Fibroblast of pulmonary artery (primary cell): Measurements from ENCODE around the gene TOM1L2.

Experiments
- DNase-seq: peaks from one replicate; pipeline ENCODE4 v3.0.0-alpha.2; 2010; ENCODE audit warnings: low read depth
- H3K4me3 ChIP-seq: replicated peaks from 2 replicates; pipeline ENCODE4 v1.5.1; 2011; ENCODE audit warnings: low read depth, mild to moderate bottlenecking, control low read depth, low read length, moderate library complexity
- TF ChIP-seq, protein P1 (sequence below): IDR thresholded peaks from 2 replicates; pipeline ENCODE4 v1.5.1; 2011; ENCODE audit warnings: mild to moderate bottlenecking, control low read depth, low read length, inconsistent platforms; ENCODE audit errors: missing control alignments

Gene TOM1L2

DNA sequence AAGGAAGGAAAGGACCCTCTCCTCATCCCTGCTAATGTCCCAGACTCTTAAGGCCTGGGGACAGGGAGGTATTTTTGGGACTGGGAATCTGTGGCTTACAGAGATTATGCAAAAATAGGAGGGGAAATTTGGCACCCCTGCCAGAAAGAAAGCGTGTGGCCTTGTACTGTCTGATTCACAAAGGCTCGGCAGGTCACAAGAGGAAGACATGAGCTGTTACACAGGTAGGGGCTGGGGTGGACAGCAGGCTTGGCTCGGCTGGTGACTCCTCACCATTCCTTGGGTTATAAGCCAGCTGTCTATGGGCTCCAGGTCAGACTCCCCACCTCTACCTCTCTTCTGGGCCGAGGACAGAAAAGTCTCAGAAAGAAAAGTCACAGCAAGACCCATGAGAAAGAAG, 114.7 kb downstream of the TOM1L2 start:
- DNase-seq = no peak
- TF ChIP-seq, protein P1, sequence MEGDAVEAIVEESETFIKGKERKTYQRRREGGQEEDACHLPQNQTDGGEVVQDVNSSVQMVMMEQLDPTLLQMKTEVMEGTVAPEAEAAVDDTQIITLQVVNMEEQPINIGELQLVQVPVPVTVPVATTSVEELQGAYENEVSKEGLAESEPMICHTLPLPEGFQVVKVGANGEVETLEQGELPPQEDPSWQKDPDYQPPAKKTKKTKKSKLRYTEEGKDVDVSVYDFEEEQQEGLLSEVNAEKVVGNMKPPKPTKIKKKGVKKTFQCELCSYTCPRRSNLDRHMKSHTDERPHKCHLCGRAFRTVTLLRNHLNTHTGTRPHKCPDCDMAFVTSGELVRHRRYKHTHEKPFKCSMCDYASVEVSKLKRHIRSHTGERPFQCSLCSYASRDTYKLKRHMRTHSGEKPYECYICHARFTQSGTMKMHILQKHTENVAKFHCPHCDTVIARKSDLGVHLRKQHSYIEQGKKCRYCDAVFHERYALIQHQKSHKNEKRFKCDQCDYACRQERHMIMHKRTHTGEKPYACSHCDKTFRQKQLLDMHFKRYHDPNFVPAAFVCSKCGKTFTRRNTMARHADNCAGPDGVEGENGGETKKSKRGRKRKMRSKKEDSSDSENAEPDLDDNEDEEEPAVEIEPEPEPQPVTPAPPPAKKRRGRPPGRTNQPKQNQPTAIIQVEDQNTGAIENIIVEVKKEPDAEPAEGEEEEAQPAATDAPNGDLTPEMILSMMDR = no peak

DNA sequence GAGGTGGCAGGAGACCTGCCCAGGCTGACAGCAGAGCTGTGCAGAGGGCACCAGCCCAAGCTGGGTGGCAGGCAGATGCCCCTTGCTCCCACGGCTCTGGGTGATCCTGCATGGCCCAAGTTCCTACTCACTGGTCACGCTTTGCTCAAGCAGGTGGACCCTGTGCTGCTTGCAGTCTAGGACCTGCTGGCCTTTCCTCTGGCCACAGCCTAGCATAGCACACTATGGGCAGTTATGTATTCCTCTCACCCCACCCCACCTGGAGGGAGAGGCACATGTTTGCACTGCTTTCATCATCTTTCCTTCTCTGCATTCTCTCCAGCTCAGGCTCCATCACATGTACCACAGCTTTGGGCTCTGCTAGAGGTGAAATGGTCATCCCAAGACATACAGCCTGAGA, 115.8 kb downstream of the TOM1L2 start:
- DNase-seq = no peak
- no peak overlapping the region for H3K4me3 ChIP-seq
- TF ChIP-seq, protein P1 = no peak

More for the DNA sequence above, 114.7 kb downstream of the TOM1L2 start:
- no peak overlapping the region for H3K4me3 ChIP-seq

DNA sequence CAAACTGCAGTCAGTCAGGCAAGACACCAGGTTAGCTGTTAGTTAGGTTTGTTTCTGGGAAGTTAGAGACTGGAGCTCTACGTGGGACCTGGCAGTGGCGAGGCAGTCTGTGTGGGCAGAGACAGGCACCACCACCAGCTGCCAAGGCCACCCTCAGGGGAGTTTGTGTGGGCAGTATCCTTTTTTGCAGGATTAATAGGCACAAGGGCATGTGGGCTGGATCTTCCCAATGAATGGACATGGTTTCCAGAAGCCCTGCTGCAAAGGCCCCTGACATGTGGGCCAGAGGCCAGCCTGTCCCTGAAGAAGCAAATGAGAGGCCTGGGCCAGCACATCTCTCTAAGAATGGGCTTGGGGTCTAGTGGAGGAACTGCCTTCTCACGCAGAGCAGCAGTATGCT, 116.2 kb downstream of the TOM1L2 start:
- H3K4me3 ChIP-seq = no peak overlapping the region
- DNase-seq = no peak
- TF ChIP-seq, protein P1 = no peak

DNA sequence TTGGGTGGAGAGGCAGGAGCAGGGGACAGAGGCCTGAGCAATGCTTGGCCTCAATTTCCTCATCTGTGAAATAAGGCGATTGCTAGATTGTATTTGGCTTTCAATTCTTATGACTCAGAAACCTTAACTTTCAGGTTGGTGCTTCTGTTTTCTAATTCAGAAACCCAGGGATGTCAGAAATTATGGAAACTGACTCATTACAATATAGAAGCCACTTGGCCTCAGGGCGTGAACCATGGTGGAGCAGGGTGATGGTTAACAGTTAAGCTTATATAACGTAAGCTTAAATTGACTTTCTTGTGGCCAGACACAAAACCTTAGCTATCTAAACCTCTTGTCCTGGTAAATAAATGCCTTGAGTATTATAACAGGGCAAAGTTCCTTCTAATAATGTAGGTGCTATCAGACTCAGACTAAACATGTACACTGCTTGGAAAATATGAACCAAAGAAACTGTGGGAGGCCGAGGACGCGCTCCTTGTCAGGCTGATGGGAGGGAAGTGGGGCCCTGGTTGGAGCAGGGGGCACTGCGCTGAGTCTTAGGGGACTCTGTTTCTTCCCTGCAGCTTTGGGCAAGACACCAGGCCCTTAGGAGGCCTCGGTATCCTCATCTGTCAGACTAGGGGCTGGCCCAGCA, 118.3 kb downstream of the TOM1L2 start:
- H3K4me3 ChIP-seq = no peak overlapping the region
- TF ChIP-seq, protein P1 = no peak
- no peak for DNase-seq

DNA sequence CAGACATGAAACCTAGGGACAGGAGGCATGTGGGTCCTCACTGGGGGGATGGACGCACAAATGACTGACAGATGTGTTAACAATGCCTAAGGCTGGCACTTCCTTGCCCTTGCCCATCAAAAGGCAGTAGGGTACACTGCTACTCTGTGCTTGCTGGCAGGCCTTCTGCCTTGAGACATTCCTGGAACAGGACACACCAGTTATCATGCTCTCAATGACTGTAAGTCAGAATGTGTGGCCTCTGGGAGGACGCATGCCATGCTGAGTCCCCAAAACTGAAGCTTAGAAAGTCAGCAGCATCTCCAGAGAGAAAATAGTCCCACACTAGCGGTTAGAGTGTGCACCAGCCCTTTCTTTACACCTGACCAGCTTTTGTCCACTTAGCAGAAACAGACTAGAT, 119.3 kb downstream of the TOM1L2 start:
- no peak overlapping the region for H3K4me3 ChIP-seq
- TF ChIP-seq, protein P1 = no peak
- DNase-seq = no peak

DNA sequence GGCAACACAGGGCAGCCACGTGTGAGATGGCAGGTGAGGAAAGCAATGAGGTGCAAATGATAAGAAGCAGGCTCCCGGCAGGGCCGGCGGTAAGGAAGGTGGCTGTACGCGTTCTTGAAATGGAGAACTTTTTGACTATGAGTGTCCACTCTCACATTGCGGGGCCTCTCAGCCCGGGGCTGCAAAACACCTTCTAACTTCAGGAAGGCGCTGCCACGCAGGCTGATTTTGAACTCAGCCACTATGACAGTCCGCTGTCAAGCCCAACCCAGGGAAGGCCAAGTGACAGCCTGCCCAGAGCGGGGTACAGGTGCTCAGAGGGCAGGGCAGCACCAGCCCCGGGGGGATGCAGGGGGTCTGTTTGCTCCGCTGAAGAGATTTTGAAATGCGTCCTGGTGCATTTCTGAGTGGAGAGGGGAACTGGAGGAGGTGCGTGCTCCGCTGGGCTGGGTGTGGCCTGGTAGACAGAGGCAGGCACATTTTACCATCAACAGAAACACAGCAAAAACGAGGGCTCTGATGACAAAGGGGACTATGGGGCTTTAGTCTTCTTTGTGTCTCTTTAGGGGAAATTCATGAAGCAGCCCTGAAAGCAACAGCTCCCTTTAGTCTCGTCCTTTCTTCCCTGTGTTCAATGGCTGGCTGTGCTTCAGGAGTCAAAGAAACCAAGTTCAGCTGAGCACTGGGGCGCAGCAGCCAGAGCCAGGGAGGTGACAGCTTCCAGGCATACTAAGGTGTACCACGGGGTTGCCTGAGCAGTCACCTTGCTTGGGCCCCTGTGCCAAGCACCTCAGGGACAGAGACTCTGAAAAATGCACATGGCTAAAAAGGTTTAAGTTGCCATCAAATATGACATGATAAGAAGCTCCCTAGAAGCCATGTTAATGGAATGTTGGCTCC, 120.8 kb downstream of the TOM1L2 start:
- H3K4me3 ChIP-seq = no peak overlapping the region
- TF ChIP-seq, protein P1 = no peak
- DNase-seq = no peak
